HG03175 (cell line): ENCODE results near the gene DDX60.
"Not testable (repeated sequence)": the region's sequence is repeated elsewhere in the genome, so short reads cannot be mapped to it uniquely, and the experiment has no call there.

ENCODE experiments used
- ATAC-seq: cut with Tn5 transposase; IDR thresholded peaks from one replicate; pipeline ENCODE4 v1.9.1; 2021; ENCODE audit warnings: mild to moderate bottlenecking, moderate library complexity; ENCODE audit not compliant: unreplicated experiment

The DDX60 gene

GRCh38 chr4:168318266-168318895 lies at the start of gene DDX60:
TSS of gene DDX60 (minus strand) at chr4:168318752. CDS start at chr4:168311259, 7,493 bp downstream.
- ATAC-seq: peak; percentile 99

DNA sequence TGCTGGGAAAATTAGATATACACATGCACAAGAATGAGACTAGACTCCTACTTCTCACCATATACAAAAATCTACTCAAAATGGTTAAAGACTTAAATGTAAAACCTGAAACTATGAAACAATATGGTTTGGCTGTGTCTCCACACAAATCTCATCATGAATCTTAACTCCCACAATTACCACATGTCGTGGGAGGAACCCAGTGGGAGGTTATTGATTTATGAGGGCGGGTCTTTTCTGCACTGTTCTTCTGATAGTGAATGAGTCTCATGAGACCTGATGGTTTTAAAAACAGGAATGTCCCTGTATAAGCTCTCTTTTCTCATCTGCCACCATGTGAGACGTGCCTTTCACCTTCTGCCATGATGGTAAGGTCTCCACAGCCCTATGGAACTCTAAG lies 48.5 kb upstream of the DDX60 start:
- ATAC-seq: no peak

GRCh38 chr4:168362025-168362401 lies 43.5 kb upstream of the DDX60 start:
- no peak for ATAC-seq

DNA sequence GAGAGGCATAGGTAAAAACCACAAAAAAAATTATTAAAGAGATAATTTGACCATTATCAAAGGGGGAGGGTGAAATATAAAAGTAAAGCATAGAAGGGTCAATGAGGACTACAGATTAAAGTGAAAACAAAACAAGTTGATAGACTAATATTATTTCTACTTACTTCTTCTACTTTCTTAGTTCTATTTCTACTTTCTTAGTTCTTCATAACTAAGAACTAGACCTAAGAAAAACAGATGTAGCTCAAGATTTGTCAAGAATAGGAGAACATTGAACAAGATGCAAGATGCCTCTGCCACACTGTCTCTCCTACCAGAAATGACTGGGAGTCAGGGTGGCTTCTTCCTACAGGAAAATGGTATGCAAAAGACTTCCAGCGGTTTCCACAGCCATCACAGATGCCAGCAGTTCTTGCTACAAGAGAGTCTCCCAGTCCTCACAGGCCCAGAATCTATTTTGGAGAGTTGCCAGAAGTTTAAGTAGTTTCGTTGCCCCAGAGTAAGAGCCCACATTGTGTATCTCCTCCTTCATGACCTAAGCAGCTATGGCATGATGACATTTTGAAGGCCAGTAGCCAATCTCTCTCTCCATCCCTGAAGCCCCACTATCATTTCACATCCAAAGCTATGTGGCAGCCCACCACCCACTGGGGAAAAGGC lies 42.9 kb upstream of the DDX60 start:
- ATAC-seq: no peak

- ATAC-seq: no peak
Measured at GRCh38 chr4:168360271-168360670, 41.7 kb upstream of the DDX60 start.

DNA sequence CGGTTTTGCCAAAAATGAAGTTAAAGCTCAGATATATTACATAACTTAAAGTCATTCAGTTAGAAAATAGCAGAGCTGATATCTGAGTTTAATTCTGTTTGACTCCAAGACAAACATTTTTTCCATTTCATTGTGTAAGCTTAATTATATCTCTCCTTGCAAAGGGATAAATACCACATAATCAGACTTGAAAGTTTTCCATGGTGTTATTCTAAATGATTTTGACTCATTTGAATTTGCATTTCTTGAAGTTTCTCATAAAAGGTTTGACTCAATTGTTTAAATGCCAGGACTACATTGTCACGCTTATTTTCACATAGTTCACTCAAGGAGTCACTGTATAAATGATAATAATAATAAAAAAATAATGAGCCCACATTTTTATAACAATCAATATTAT lies 39.4 kb upstream of the DDX60 start:
- ATAC-seq: no peak

GRCh38 chr4:168353746-168354145 lies 35.2 kb upstream of the DDX60 start:
- ATAC-seq: no peak

- no peak for ATAC-seq
Measured at GRCh38 chr4:168337550-168337940, 19.0 kb upstream of the DDX60 start.

- no peak for ATAC-seq
Measured at GRCh38 chr4:168336837-168337549, 18.4 kb upstream of the DDX60 start.

GRCh38 chr4:168335621-168336020 lies 17.1 kb upstream of the DDX60 start:
- no peak for ATAC-seq

DNA sequence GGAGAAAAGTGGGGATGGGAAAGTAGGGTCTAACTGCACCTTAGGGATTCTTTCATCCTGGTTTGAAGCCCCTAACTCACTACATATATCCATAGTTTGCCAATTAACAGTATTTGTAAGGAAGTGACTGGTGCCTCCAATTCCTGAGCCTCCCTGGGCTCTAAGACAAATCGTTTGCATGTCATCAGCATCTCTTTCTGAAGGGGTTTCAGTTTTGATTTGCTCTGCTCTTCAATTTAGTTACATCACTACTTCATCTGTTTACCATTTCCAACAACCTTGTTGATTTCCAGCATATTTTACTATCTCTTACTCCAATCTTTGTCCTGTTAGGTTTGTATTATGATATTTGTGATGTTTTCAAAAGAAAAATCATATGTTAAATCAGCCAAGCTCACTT lies 15.5 kb upstream of the DDX60 start:
- no peak for ATAC-seq

DNA sequence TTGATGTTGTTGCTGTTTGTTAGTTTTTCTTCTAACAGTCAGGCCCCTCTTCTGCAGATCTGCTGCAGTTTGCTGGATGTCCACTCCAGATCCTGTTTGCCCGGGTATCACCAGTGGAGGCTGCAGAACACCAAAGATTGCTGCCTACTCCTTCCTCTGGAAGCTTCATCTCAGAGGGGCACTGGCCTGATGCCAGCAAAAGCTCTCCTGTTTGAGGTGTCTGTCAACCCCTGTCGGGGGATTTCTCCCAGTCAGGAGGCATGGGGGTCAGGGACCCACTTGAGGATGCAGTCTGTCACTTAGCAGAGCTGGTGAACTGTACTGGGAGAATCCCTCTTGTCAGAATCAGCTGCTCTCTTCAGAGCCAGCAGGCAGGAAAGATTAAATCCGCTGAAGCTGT lies 12.0 kb upstream of the DDX60 start:
- not testable (repeated sequence) for ATAC-seq

GRCh38 chr4:168325591-168325990 lies 7.0 kb upstream of the DDX60 start:
- ATAC-seq: no peak

DNA sequence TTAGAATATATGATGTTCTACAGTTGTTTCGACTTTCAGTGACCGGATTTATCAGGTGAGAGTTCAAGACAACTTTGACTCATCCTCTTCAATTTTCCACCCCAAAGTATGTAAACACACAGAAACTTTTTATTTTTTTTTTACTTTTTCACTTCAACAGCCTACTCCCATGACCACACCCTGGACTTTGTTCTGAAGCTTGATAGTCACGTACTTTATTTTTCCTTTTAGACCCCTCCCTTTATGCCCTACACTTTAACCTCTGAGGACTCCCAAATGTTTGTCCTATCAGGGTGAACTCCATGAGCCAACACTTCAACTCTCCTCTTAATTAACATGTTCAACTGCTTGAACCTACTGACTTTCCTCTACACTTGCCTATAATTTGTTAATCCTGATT lies 2.5 kb upstream of the DDX60 start:
- ATAC-seq: no peak

- ATAC-seq: no peak
Measured at GRCh38 chr4:168319486-168320019, 1.0 kb upstream of the DDX60 start.

DNA sequence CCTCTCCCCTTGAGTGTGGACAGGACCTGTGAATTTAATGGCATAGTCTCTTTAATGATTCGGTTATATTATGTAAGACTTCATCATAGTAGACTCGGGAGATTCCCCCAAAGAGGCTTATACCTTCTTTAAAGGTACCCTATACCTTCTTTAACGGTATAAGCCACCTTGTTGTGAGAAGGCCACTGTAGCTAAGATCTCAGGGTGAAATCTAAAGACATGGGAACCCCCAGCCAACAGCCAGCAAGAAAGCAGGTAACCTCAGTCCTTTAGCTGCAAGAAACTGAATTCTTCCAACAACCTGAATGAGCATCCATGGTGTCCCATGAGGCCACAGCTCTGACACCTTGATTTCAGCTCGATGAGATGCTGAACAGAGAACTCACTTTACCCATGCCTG lies 931 bp downstream of the DDX60 start:
- ATAC-seq: no peak

DNA sequence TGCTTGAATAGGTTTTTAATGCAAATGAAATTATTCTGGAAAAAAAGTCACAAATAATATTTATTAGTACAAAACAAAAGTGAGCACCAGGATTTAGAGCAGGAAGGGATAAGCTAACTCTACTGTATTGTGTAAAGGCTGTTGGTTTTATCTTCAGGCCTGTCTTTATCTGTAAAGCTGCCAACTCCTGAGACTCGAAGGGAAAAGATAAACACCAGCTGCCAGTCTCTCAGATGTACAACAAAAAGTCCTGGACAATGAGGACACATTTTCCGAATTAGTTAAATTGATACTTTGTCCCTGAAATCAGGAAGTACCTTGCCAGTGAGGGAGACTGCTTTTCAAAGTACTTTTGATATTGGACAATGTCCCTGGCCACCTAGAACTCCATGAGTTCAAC lies 8.8 kb downstream of the DDX60 start:
- no peak for ATAC-seq

DNA sequence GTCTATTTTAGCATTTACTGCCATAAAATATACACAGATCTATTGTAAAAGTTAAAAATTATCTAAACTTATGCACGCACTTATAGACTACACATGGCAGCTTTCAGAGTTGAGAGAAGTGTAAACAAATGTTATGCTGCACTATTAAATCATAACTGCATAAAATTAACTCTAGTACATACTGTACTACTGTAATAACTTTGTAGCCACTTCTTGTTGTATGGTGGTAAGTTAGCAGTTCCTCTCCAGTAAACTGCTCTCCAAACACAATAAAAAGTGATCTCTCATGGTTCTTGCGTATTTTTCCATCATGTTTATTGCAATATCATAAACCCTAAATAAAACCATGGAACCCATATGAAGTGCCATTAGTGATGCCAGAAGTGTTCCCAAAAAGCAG lies 9.6 kb downstream of the DDX60 start:
- no peak for ATAC-seq

GRCh38 chr4:168306476-168306875 lies 12.1 kb downstream of the DDX60 start:
- ATAC-seq: no peak

- no peak for ATAC-seq
Measured at GRCh38 chr4:168304744-168305459, 13.7 kb downstream of the DDX60 start.

DNA sequence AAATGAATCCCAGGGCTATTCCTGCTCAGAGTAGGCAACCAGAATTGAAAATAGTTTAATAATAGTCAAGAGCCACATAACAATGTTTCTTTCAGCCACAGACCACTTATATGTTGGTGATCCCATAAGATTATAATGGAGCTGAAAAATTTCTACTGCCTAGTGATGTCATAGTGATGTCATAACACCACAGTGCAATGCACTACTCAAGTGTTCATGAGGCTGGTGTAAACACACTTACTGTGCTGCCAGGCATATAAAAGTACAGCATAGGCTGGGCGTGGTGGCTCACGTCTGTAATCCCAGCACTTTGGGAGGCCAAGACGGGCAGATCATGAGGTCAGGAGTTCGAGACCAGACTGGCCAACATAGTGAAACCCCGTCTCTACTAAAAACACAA lies 15.1 kb downstream of the DDX60 start:
- ATAC-seq: not testable (repeated sequence)
